Measurements from ENCODE around the gene MYLK.

MYLK gene

GRCh38 chr3:123884203-123884831 lies at the start of gene MYLK:
MYLK (minus strand) TSS chr3:123884332; CDS start chr3:123793841, 90,491 bp downstream.
- no peaks in the 10 kb centered on the region for H3K9me3 Mint-ChIP-seq
- H3K36me3 Mint-ChIP-seq (ENCODE audit: insufficient read depth), result no peaks in the 10 kb centered on the region
- H3K4me3 Mint-ChIP-seq, result peak within 1 kb of the TSS; percentile 63
- ATAC-seq (replicated peaks; ENCODE audit: extremely low read depth, poor library complexity, severe bottlenecking) (peak; percentile 49), DNase-seq (ENCODE audit: low spot score in 2 of 2) (no peak)
- H3K27me3 Mint-ChIP-seq, result peaks cover 87% of the 10 kb centered on the region
- peaks cover 14% of the 10 kb centered on the region for H3K4me1 Mint-ChIP-seq
- no peak within 1 kb of the TSS for H3K27ac Mint-ChIP-seq (ENCODE audit: low read depth)

DNA sequence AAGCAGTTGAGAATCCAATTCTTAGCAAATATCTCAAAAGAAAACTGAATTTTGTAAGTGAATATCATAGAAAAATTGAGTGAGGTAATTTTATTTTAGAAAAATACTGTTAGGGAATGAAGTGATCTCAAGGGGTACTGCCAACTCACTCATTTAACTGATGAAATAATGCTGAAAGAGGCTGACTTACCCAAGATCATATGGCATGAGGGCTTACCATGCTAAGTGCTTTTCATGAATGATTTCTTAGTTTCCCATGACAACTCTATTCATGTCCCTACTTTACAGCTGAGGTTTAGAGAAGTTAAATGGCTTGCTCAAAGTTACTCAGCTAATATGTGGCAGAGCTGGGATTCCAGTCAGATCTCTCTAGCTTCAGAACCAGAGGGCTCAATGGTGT lies 46.3 kb upstream of the MYLK start:
- H3K36me3 Mint-ChIP-seq (ENCODE audit: insufficient read depth), result peaks cover 11% of the 10 kb centered on the region
- ATAC-seq (replicated peaks; ENCODE audit: extremely low read depth, poor library complexity, severe bottlenecking) (no peak), DNase-seq (ENCODE audit: low spot score in 2 of 2) (no peak)
- H3K27ac Mint-ChIP-seq (ENCODE audit: low read depth), result no peak overlapping the region
- H3K9me3 Mint-ChIP-seq, result no peaks in the 10 kb centered on the region
- no peak overlapping the region for H3K4me3 Mint-ChIP-seq
- no peaks in the 10 kb centered on the region for H3K4me1 Mint-ChIP-seq
- no peaks in the 10 kb centered on the region for H3K27me3 Mint-ChIP-seq

DNA sequence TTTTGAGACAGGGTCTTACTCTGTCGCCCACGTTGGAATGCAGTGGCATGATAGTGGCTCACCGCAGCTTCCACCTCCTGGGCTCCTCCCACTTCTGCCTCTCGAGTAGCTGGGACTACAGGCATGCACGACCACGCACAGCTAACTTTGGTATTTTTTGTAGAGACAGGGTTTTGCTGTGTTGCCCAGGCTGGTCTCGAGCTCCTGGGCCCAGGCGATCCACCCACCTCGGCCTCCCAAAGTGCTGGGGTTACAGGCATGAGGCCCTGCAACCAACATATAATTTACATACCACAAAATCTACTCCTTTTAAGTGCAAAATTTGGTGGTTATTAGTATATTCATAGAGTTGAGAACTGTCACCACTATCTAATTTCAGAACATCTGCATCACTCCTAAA lies 45.2 kb upstream of the MYLK start:
- Mint-ChIP-seq H3K4me3 (no peak overlapping the region), H3K27me3 (no peaks in the 10 kb centered on the region), H3K27ac (ENCODE audit: low read depth) (no peak overlapping the region), H3K4me1 (no peaks in the 10 kb centered on the region), H3K9me3 (peaks cover 2% of the 10 kb centered on the region), H3K36me3 (ENCODE audit: insufficient read depth) (peaks cover 13% of the 10 kb centered on the region)
- ATAC-seq (replicated peaks; ENCODE audit: extremely low read depth, poor library complexity, severe bottlenecking) (no peak), DNase-seq (ENCODE audit: low spot score in 2 of 2) (no peak)

- Mint-ChIP-seq H3K4me1 (no peaks in the 10 kb centered on the region), H3K4me3 (no peak overlapping the region), H3K9me3 (peaks cover 18% of the 10 kb centered on the region), H3K36me3 (ENCODE audit: insufficient read depth) (peaks cover 12% of the 10 kb centered on the region), H3K27ac (ENCODE audit: low read depth) (no peak overlapping the region), H3K27me3 (no peaks in the 10 kb centered on the region)
- ATAC-seq (replicated peaks; ENCODE audit: extremely low read depth, poor library complexity, severe bottlenecking) (no peak), DNase-seq (ENCODE audit: low spot score in 2 of 2) (no peak)
Measured at GRCh38 chr3:123926396-123926795, 42.3 kb upstream of the MYLK start.

DNA sequence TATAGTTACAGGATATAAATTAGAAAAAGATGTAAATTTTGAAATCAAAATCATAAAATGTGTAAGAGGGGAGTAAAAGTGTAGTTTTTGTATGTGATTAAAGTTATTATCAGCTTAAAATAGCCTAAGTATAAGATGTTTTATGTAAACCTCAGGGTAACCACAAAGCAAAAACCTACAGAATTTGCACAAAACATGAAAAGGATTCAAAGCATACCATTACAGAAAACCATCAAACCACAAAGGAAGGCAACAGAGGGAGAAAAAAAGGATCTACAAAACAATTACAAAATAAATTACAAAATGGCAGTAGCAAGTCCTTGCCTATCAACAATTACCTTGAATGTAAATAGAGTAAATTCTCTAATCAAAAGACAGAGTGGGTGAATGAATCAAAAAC lies 36.7 kb upstream of the MYLK start:
- Mint-ChIP-seq H3K9me3 (peaks cover 35% of the 10 kb centered on the region), H3K27me3 (no peaks in the 10 kb centered on the region), H3K4me3 (no peak overlapping the region), H3K4me1 (no peaks in the 10 kb centered on the region), H3K27ac (ENCODE audit: low read depth) (no peak overlapping the region), H3K36me3 (ENCODE audit: insufficient read depth) (peaks cover 6% of the 10 kb centered on the region)
- DNase-seq (ENCODE audit: low spot score in 2 of 2), result no peak
- ATAC-seq (replicated peaks; ENCODE audit: extremely low read depth, poor library complexity, severe bottlenecking), result no peak

- Mint-ChIP-seq H3K36me3 (ENCODE audit: insufficient read depth) (peaks cover 6% of the 10 kb centered on the region), H3K9me3 (peaks cover 35% of the 10 kb centered on the region), H3K4me3 (no peak overlapping the region), H3K27ac (ENCODE audit: low read depth) (no peak overlapping the region), H3K27me3 (no peaks in the 10 kb centered on the region), H3K4me1 (no peaks in the 10 kb centered on the region)
- ATAC-seq (replicated peaks; ENCODE audit: extremely low read depth, poor library complexity, severe bottlenecking) (no peak), DNase-seq (ENCODE audit: low spot score in 2 of 2) (no peak)
Measured at GRCh38 chr3:123920383-123920782, 36.3 kb upstream of the MYLK start.

GRCh38 chr3:123919353-123919752 lies 35.2 kb upstream of the MYLK start:
- Mint-ChIP-seq H3K4me3 (no peak overlapping the region), H3K4me1 (no peaks in the 10 kb centered on the region), H3K27ac (ENCODE audit: low read depth) (no peak overlapping the region), H3K36me3 (ENCODE audit: insufficient read depth) (peaks cover 6% of the 10 kb centered on the region), H3K9me3 (peaks cover 33% of the 10 kb centered on the region), H3K27me3 (no peaks in the 10 kb centered on the region)
- DNase-seq (ENCODE audit: low spot score in 2 of 2) (no peak), ATAC-seq (replicated peaks; ENCODE audit: extremely low read depth, poor library complexity, severe bottlenecking) (no peak)

- ATAC-seq (replicated peaks; ENCODE audit: extremely low read depth, poor library complexity, severe bottlenecking), result no peak
- Mint-ChIP-seq H3K27me3 (no peaks in the 10 kb centered on the region), H3K9me3 (peaks cover 3% of the 10 kb centered on the region), H3K27ac (ENCODE audit: low read depth) (no peak overlapping the region), H3K4me3 (no peak overlapping the region), H3K36me3 (ENCODE audit: insufficient read depth) (peaks cover 2% of the 10 kb centered on the region), H3K4me1 (no peaks in the 10 kb centered on the region)
- no peak for DNase-seq (ENCODE audit: low spot score in 2 of 2)
Measured at GRCh38 chr3:123914829-123915228, 30.7 kb upstream of the MYLK start.

DNA sequence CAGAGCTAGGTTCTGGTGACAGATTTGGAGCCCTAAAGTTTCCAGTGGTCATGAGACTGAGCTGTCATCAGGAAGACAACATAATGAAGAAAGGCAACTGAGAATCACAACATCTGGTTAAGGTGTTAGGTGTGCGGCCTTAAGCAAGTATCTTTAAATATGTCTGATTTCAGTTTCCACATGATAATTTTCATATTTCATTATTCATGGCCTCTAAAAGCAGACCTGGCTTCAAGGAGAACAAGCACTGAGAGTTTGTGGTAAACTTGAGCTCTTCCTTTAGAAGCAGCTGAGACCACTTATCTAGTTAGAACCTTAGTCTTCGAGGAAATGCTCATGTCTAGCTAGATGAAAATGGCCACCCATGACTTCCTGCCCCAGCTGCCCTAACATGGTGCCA lies 25.7 kb upstream of the MYLK start:
- H3K27ac Mint-ChIP-seq (ENCODE audit: low read depth), result no peak overlapping the region
- DNase-seq (ENCODE audit: low spot score in 2 of 2) (no peak), ATAC-seq (replicated peaks; ENCODE audit: extremely low read depth, poor library complexity, severe bottlenecking) (no peak)
- no peaks in the 10 kb centered on the region for H3K36me3 Mint-ChIP-seq (ENCODE audit: insufficient read depth)
- no peak overlapping the region for H3K4me3 Mint-ChIP-seq
- no peaks in the 10 kb centered on the region for H3K9me3 Mint-ChIP-seq
- H3K27me3 Mint-ChIP-seq, result peaks cover 12% of the 10 kb centered on the region
- no peaks in the 10 kb centered on the region for H3K4me1 Mint-ChIP-seq

DNA sequence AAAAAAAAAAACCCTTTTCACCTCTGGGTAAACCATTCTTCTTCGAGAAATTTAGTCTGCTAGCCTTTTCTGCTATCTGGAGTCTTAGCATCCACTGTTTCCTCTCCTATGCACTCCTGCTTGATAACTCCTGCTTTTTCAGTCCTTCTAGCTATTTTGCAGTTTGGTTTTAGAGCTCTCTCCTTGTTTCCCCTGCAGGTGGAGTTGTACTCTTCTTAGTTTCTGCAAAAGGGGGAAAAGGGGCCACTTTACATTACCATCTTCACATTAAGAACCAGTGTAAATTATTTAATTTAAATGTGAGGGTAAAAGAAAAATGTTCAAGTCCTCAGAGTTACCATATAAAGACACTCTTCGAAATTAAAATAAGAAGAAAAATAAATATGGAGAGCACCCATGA lies 23.6 kb upstream of the MYLK start:
- Mint-ChIP-seq H3K4me1 (no peaks in the 10 kb centered on the region), H3K36me3 (ENCODE audit: insufficient read depth) (no peaks in the 10 kb centered on the region), H3K27me3 (peaks cover 12% of the 10 kb centered on the region), H3K27ac (ENCODE audit: low read depth) (no peak overlapping the region), H3K9me3 (no peaks in the 10 kb centered on the region), H3K4me3 (no peak overlapping the region)
- DNase-seq (ENCODE audit: low spot score in 2 of 2) (no peak), ATAC-seq (replicated peaks; ENCODE audit: extremely low read depth, poor library complexity, severe bottlenecking) (no peak)

DNA sequence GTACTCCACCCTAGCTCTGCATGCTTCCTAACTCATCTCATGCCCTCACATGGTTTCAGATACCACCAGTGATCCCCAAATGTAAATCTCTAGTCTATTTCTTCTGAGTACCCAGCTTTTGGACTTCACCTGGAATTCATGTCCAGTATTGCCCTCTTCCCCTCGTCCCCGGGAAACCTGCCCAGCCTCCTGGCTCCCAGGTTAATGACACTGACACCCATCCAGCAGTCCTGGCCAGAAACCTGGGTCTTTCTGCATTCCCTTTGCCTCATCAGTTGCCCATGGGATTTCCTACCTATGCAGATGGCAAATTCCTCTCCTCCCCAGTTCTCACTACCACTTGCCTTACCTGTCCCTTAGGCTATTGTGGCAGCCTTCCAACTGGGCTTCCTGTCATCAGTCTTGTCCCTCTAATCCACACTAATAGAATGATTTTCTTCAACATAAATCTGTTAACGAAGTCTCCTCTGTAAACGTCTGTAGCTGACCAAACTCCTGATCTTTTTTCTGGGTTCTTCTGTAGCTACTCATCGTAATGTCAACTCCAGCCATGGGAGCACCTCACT lies 15.3 kb upstream of the MYLK start:
- Mint-ChIP-seq H3K9me3 (no peaks in the 10 kb centered on the region), H3K4me1 (no peaks in the 10 kb centered on the region), H3K4me3 (no peak overlapping the region), H3K27ac (ENCODE audit: low read depth) (no peak overlapping the region), H3K27me3 (peaks cover 17% of the 10 kb centered on the region), H3K36me3 (ENCODE audit: insufficient read depth) (no peaks in the 10 kb centered on the region)
- ATAC-seq (replicated peaks; ENCODE audit: extremely low read depth, poor library complexity, severe bottlenecking) (no peak), DNase-seq (ENCODE audit: low spot score in 2 of 2) (no peak)

- Mint-ChIP-seq H3K4me3 (no peak overlapping the region), H3K36me3 (ENCODE audit: insufficient read depth) (peaks cover 2% of the 10 kb centered on the region), H3K9me3 (no peaks in the 10 kb centered on the region), H3K4me1 (no peaks in the 10 kb centered on the region), H3K27ac (ENCODE audit: low read depth) (no peak overlapping the region), H3K27me3 (peaks cover 26% of the 10 kb centered on the region)
- ATAC-seq (replicated peaks; ENCODE audit: extremely low read depth, poor library complexity, severe bottlenecking), result no peak
- DNase-seq (ENCODE audit: low spot score in 2 of 2), result no peak
Measured at GRCh38 chr3:123893012-123893411, 8.9 kb upstream of the MYLK start.

- no peaks in the 10 kb centered on the region for H3K9me3 Mint-ChIP-seq
Measured at GRCh38 chr3:123892195-123892594, 8.1 kb upstream of the MYLK start.

More at GRCh38 chr3:123892195-123892594, 8.1 kb upstream of the MYLK start:
- Mint-ChIP-seq H3K27ac (ENCODE audit: low read depth) (no peak overlapping the region), H3K36me3 (ENCODE audit: insufficient read depth) (peaks cover 2% of the 10 kb centered on the region), H3K27me3 (peaks cover 31% of the 10 kb centered on the region), H3K4me1 (no peaks in the 10 kb centered on the region), H3K4me3 (no peak overlapping the region)
- no peak for ATAC-seq (replicated peaks; ENCODE audit: extremely low read depth, poor library complexity, severe bottlenecking)
- DNase-seq (ENCODE audit: low spot score in 2 of 2), result no peak

Data from central memory CD8-positive, alpha-beta T cell (primary cell).